H9 (cell line): ENCODE results near the gene ALOX12. TPM values are rescaled to one million over a fixed set of nuclear protein-coding genes. Genes with fewer than 3 reads are reported as not detected.
"Not testable (repeated sequence)": the region's sequence is repeated elsewhere in the genome, so short reads cannot be mapped to it uniquely, and the experiment has no call there.

ENCODE experiments used
- DNase-seq: peaks from one replicate; pipeline ENCODE4 v3.0.0-alpha.2; 2017
- H2AFZ ChIP-seq: one replicate; pipeline ENCODE4 v1.6.1; 2013; ENCODE audit warnings: mild to moderate bottlenecking, low read length, control low read depth, moderate library complexity
- H2AK5ac ChIP-seq: 2 replicates; pipeline ENCODE4 v1.6.1; 2013; ENCODE audit warnings: low read length, control low read depth, mixed read lengths; ENCODE audit not compliant: insufficient read length
- H2BK120ac ChIP-seq: one replicate; pipeline ENCODE4 v1.6.1; 2013; ENCODE audit warnings: low read depth, mild to moderate bottlenecking, low read length, control low read depth, inconsistent platforms; ENCODE audit not compliant: poor library complexity, severe bottlenecking
- H2BK12ac ChIP-seq: 2 replicates; pipeline ENCODE4 v1.6.1; 2013; ENCODE audit warnings: low read length, control low read depth, mixed read lengths, low read depth; ENCODE audit not compliant: insufficient read length
- H2BK15ac ChIP-seq: 2 replicates; pipeline ENCODE4 v1.6.1; 2013; ENCODE audit warnings: low read depth, low read length, control low read depth
- H2BK20ac ChIP-seq: one replicate; pipeline ENCODE4 v1.6.1; 2013; ENCODE audit warnings: low read depth, mild to moderate bottlenecking, low read length, control low read depth, inconsistent platforms; ENCODE audit not compliant: poor library complexity, severe bottlenecking
- H2BK5ac ChIP-seq: 2 replicates; pipeline ENCODE4 v1.6.1; 2013; ENCODE audit warnings: low read length, control low read depth, mixed read lengths; ENCODE audit not compliant: insufficient read length
- H3K14ac ChIP-seq: 2 replicates; pipeline ENCODE4 v1.6.1; 2013; ENCODE audit warnings: low read length, control low read depth; ENCODE audit not compliant: insufficient read depth
- H3K18ac ChIP-seq: 2 replicates; pipeline ENCODE4 v1.6.1; 2013; ENCODE audit warnings: low read depth, mild to moderate bottlenecking, mixed read lengths, low read length, control low read depth; ENCODE audit not compliant: insufficient read length
- H3K23ac ChIP-seq: 2 replicates; pipeline ENCODE4 v1.6.1; 2013; ENCODE audit warnings: low read length, control low read depth, mixed read lengths, low read depth; ENCODE audit not compliant: insufficient read length
- H3K23me2 ChIP-seq: 2 replicates; pipeline ENCODE4 v1.6.1; 2013; ENCODE audit warnings: low read depth, mild to moderate bottlenecking, mixed read lengths, low read length, control low read depth; ENCODE audit not compliant: insufficient read length, poor library complexity, severe bottlenecking
- H3K27ac ChIP-seq: 2 replicates; pipeline ENCODE4 v1.5.1; 2013; ENCODE audit warnings: low read length, control low read depth, mixed read lengths, low read depth; ENCODE audit not compliant: insufficient read length
- H3K27me3 ChIP-seq: 2 replicates; pipeline ENCODE4 v1.6.1; 2013; ENCODE audit warnings: low read length, control low read depth, inconsistent platforms; ENCODE audit not compliant: insufficient read depth
- H3K4ac ChIP-seq: 2 replicates; pipeline ENCODE4 v1.6.1; 2013; ENCODE audit warnings: low read depth, mild to moderate bottlenecking, control low read depth, inconsistent platforms, low read length, moderate library complexity
- H3K4me1 ChIP-seq: 2 replicates; pipeline ENCODE4 v1.6.1; 2013; ENCODE audit warnings: low read length, control low read depth, inconsistent platforms; ENCODE audit not compliant: insufficient read depth
- H3K4me2 ChIP-seq: 2 replicates; pipeline ENCODE4 v1.6.1; 2013; ENCODE audit warnings: low read length, control low read depth, mixed read lengths; ENCODE audit not compliant: insufficient read length, insufficient read depth
- H3K56ac ChIP-seq: 2 replicates; pipeline ENCODE4 v1.6.1; 2013; ENCODE audit warnings: low read depth, mild to moderate bottlenecking, mixed read lengths, low read length, control low read depth; ENCODE audit not compliant: insufficient read length
- H3K79me1 ChIP-seq: 2 replicates; pipeline ENCODE4 v1.6.1; 2013; ENCODE audit warnings: low read depth, mild to moderate bottlenecking, moderate library complexity, low read length, control low read depth, inconsistent platforms; ENCODE audit not compliant: insufficient read depth, poor library complexity, severe bottlenecking
- H3K79me2 ChIP-seq: 2 replicates; pipeline ENCODE4 v1.6.1; 2013; ENCODE audit warnings: low read length, control low read depth, inconsistent platforms; ENCODE audit not compliant: insufficient read depth
- H3K9ac ChIP-seq: 2 replicates; pipeline ENCODE4 v1.6.1; 2013; ENCODE audit warnings: low read length, control low read depth, mixed read lengths; ENCODE audit not compliant: insufficient read length; ENCODE audit errors: extremely low read depth
- H3K9me3 ChIP-seq: one replicate; pipeline ENCODE4 v1.6.1; 2013; ENCODE audit warnings: low read depth, low read length, inconsistent platforms; ENCODE audit not compliant: control insufficient read depth
- H3T11ph ChIP-seq: one replicate; pipeline ENCODE4 v1.6.1; 2013; ENCODE audit warnings: mild to moderate bottlenecking, low read length, control low read depth, inconsistent platforms
- H4K20me1 ChIP-seq: one replicate; pipeline ENCODE4 v1.6.1; 2013; ENCODE audit not compliant: control insufficient read depth, insufficient read length, insufficient read depth
- H4K5ac ChIP-seq: 2 replicates; pipeline ENCODE4 v1.6.1; 2013; ENCODE audit warnings: low read depth, mild to moderate bottlenecking, mixed read lengths, low read length, control low read depth; ENCODE audit not compliant: insufficient read length
- H4K8ac ChIP-seq: replicated peaks from 2 replicates; pipeline ENCODE4 v1.6.1; 2013; ENCODE audit warnings: low read length, control low read depth, mixed read lengths, low read depth; ENCODE audit not compliant: insufficient read length
- H4K91ac ChIP-seq: 2 replicates; pipeline ENCODE4 v1.6.1; 2013; ENCODE audit warnings: low read depth, mild to moderate bottlenecking, moderate library complexity, mixed read lengths, low read length, control low read depth; ENCODE audit not compliant: insufficient read length
- H3K27ac Mint-ChIP-seq, 3 experiments: 2 replicates in 2 of 3; 3 replicates in 1 of 3; pipeline ENCODE4 v1.8.0; 2020 to 2021; ENCODE audit warnings: mixed read lengths in 3 of 3, mild to moderate bottlenecking in 1 of 3, moderate library complexity in 1 of 3
- H3K27me3 Mint-ChIP-seq: 2 replicates; pipeline ENCODE4 v1.8.0; 2021; ENCODE audit warnings: low read depth, mild to moderate bottlenecking, moderate library complexity, mixed read lengths
- H3K36me3 Mint-ChIP-seq, 3 experiments: 2 replicates in 2 of 3; 3 replicates in 1 of 3; pipeline ENCODE4 v1.8.0; 2020 to 2021; ENCODE audit warnings: low read depth in 3 of 3, mixed read lengths in 3 of 3; ENCODE audit not compliant: insufficient read depth in 1 of 3
- H3K4me1 Mint-ChIP-seq, 2 experiments: 2 replicates each; pipeline ENCODE4 v1.8.0; 2020; ENCODE audit warnings: mixed read lengths in 2 of 2
- H3K4me3 Mint-ChIP-seq, 2 experiments: 2 replicates in 1 of 2; 3 replicates in 1 of 2; pipeline ENCODE4 v1.8.0; 2020 to 2021; ENCODE audit warnings: mild to moderate bottlenecking in 2 of 2, mixed read lengths in 2 of 2, moderate library complexity in 1 of 2
- H3K9me3 Mint-ChIP-seq, 2 experiments: 2 replicates in 1 of 2; 3 replicates in 1 of 2; pipeline ENCODE4 v1.8.0; 2020; ENCODE audit warnings: mild to moderate bottlenecking in 2 of 2, mixed read lengths in 2 of 2, moderate library complexity in 1 of 2
- WGBS: extraction: QIAGEN DNeasy Blood & Tissue Kit; methylation state at CpG from one replicate; pipeline ENCODE4 v1.1.7; 2013; ENCODE audit warnings: missing lambda C conversion rate, low lambda C conversion rate, mixed read lengths; ENCODE audit not compliant: insufficient read length; ENCODE audit errors: extremely low coverage; 5-methylcytosine and 5-hydroxymethylcytosine counted together
- total RNA-seq: library from RNA; stranded (reverse); gene quantifications from 2 replicates; pipeline ENCODE4 v1.2.1, GENCODE V29; 2021
- TF ChIP-seq, protein P1 (sequence below): fragments of 200-600 bp; sonication (generic); conservative IDR thresholded peaks from 3 replicates; pipeline ENCODE4 v1.8.0; 2021; ENCODE audit warnings: antibody characterized with exemption, mild to moderate bottlenecking

ALOX12 gene
- total RNA-seq, 1 experiment from 2014 or later: 0.81 TPM

DNA sequence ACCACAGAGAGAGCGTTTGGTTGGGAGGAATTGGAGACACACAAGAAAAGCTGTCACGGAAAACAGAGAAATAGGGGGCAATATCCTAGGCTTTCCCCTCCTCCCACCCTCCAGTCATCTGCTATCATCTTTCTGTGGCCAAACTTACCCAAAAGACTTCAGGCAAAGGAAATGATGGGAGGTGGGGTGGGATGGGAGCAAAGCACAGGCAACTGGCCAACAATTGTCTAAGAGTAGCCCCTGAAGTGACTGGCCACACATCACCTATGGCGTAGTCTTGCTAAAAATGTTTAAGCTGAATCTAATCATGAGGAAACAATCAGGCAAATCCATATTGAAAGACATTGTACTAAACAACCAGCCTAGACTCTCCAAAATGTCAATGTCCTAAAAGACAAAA lies 46.9 kb upstream of the ALOX12 start:
- Mint-ChIP-seq H3K27ac (no peak overlapping the region), H3K27me3 (peaks cover 9% of the 10 kb centered on the region), H3K9me3 (no peaks in the 10 kb centered on the region; a peak in 1 of 5 replicates), H3K4me3 (no peak overlapping the region), H3K36me3 (peaks cover 0 to 2% (median 0%) of the 10 kb centered on the region in 3 experiments; a peak in 1 of 7 replicates), H3K4me1 (no peaks in the 10 kb centered on the region)
- H2BK20ac ChIP-seq: no peak overlapping the region
- no peak overlapping the region for H3K4me2 ChIP-seq
- no peak overlapping the region for H3T11ph ChIP-seq
- H4K91ac ChIP-seq: no peak overlapping the region
- WGBS: no CpG with 5 or more reads among the region's 3 CpGs
- TF ChIP-seq, protein P1, sequence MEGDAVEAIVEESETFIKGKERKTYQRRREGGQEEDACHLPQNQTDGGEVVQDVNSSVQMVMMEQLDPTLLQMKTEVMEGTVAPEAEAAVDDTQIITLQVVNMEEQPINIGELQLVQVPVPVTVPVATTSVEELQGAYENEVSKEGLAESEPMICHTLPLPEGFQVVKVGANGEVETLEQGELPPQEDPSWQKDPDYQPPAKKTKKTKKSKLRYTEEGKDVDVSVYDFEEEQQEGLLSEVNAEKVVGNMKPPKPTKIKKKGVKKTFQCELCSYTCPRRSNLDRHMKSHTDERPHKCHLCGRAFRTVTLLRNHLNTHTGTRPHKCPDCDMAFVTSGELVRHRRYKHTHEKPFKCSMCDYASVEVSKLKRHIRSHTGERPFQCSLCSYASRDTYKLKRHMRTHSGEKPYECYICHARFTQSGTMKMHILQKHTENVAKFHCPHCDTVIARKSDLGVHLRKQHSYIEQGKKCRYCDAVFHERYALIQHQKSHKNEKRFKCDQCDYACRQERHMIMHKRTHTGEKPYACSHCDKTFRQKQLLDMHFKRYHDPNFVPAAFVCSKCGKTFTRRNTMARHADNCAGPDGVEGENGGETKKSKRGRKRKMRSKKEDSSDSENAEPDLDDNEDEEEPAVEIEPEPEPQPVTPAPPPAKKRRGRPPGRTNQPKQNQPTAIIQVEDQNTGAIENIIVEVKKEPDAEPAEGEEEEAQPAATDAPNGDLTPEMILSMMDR: no peak
- no peak overlapping the region for H3K9ac ChIP-seq
- H3K56ac ChIP-seq: no peak overlapping the region
- H2BK15ac ChIP-seq: no peak overlapping the region
- no peak for DNase-seq
- H3K14ac ChIP-seq: no peak overlapping the region
- H3K4me1 ChIP-seq: no peaks in the 10 kb centered on the region
- no peak overlapping the region for H2AFZ ChIP-seq
- H3K79me1 ChIP-seq: no peaks in the 10 kb centered on the region
- no peak overlapping the region for H4K8ac ChIP-seq
- H3K4ac ChIP-seq: no peak overlapping the region
- no peak overlapping the region for H3K18ac ChIP-seq
- no peak overlapping the region for H2BK120ac ChIP-seq
- no peak overlapping the region for H3K23ac ChIP-seq
- H3K9me3 ChIP-seq: no peaks in the 10 kb centered on the region
- no peaks in the 10 kb centered on the region for H3K79me2 ChIP-seq
- no peak overlapping the region for H2BK5ac ChIP-seq
- no peaks in the 10 kb centered on the region for H4K20me1 ChIP-seq
- H3K27ac ChIP-seq: no peak overlapping the region
- no peaks in the 10 kb centered on the region for H3K23me2 ChIP-seq
- no peaks in the 10 kb centered on the region for H3K27me3 ChIP-seq
- H2AK5ac ChIP-seq: no peak overlapping the region
- no peak overlapping the region for H2BK12ac ChIP-seq
- no peak overlapping the region for H4K5ac ChIP-seq

- DNase-seq, H3T11ph ChIP-seq, H3K4ac ChIP-seq, H3K4me1 ChIP-seq, H3K9me3 Mint-ChIP-seq, H3K23ac ChIP-seq, H2BK15ac ChIP-seq, H3K56ac ChIP-seq, H2BK5ac ChIP-seq, H3K9me3 ChIP-seq, H4K20me1 ChIP-seq, H2BK120ac ChIP-seq, H3K18ac ChIP-seq, H3K9ac ChIP-seq, H2BK20ac ChIP-seq, H3K79me1 ChIP-seq, H3K27ac Mint-ChIP-seq, H3K27me3 ChIP-seq, H3K23me2 ChIP-seq, H4K8ac ChIP-seq, H3K4me1 Mint-ChIP-seq, H3K4me2 ChIP-seq, H4K91ac ChIP-seq, H3K36me3 Mint-ChIP-seq, H3K14ac ChIP-seq, H2AFZ ChIP-seq, H3K79me2 ChIP-seq, H4K5ac ChIP-seq, H3K4me3 Mint-ChIP-seq, H3K27ac ChIP-seq, H2AK5ac ChIP-seq, H2BK12ac ChIP-seq: not testable (repeated sequence)
- H3K27me3 Mint-ChIP-seq: peaks cover 21% of the 10 kb centered on the region
- no CpG with 5 or more reads among the region's 2 CpGs for WGBS
Measured at GRCh38 chr17:6950938-6951337, 44.9 kb upstream of the ALOX12 start.
